PC-3 (cell line): ENCODE results near the gene TAPBPL. TPM values are rescaled to one million over a fixed set of nuclear protein-coding genes. Genes with fewer than 3 reads are reported as not detected.
A peak's percentile ranks its signal among the peaks of the same experiment; 100 is the strongest.

ENCODE experiments used
- ATAC-seq: fragments of 200-7000 bp; cut with Tn5 transposase; 2 replicates; pipeline ENCODE4 v1.9.1; 2020; ENCODE audit warnings: mild to moderate bottlenecking, moderate library complexity
- BruUV-seq: library from RNA; stranded (reverse); fragments of 400-500 nt; replicated peaks from 2 replicates; lab custom pipeline; 2021; lab: Mats Ljungman, UMichigan
- CTCF ChIA-PET: fragments of 300-600 bp; sonication (Branson Sonifier 250); formaldehyde crosslinking; loops from one replicate; lab custom pipeline; 2022; ENCODE audit warnings: antibody characterized with exemption; lab: Charles Lee
- POLR2A ChIA-PET: fragments of 300-600 bp; sonication (Branson Sonifier 250); formaldehyde crosslinking; loops from one replicate; lab custom pipeline; 2022; ENCODE audit warnings: antibody characterized with exemption; ENCODE audit not compliant: unreplicated experiment; lab: Charles Lee
- DNase-seq: peaks from one replicate; pipeline ENCODE4 v3.0.0-alpha.2; 2015
- H2AFZ ChIP-seq: fragments of 300-600 bp; sonication (generic); 2 replicates; pipeline ENCODE4 v1.6.0; 2016; ENCODE audit warnings: antibody characterized with exemption, low read length
- H3F3A ChIP-seq: fragments of 300-600 bp; sonication (generic); one replicate; pipeline ENCODE4 v1.6.0; 2017; ENCODE audit warnings: antibody characterized with exemption, low read length, control low read depth, mild to moderate bottlenecking; ENCODE audit not compliant: unreplicated experiment
- H3K27ac ChIP-seq: fragments of 300-600 bp; sonication (generic); 2 replicates; pipeline ENCODE4 v1.5.1; 2016; ENCODE audit warnings: mild to moderate bottlenecking, low read length
- H3K27me3 ChIP-seq: fragments of 300-600 bp; sonication (generic); 2 replicates; pipeline ENCODE4 v1.6.1; 2016; ENCODE audit warnings: low read length, mixed read lengths
- H3K36me3 ChIP-seq: fragments of 300-600 bp; sonication (generic); 2 replicates; pipeline ENCODE4 v1.6.1; 2016; ENCODE audit warnings: low read depth, mixed run types, low read length, mixed read lengths
- H3K4me1 ChIP-seq: fragments of 300-600 bp; sonication (generic); 2 replicates; pipeline ENCODE4 v1.5.1; 2016; ENCODE audit warnings: low read length; ENCODE audit not compliant: insufficient read depth
- H3K4me2 ChIP-seq: fragments of 300-600 bp; sonication (generic); 2 replicates; pipeline ENCODE4 v1.6.0; 2016; ENCODE audit warnings: low read length
- H3K4me3 ChIP-seq: fragments of 300-600 bp; sonication (generic); 2 replicates; pipeline ENCODE4 v1.5.1; 2016; ENCODE audit warnings: mild to moderate bottlenecking, low read length, mixed read lengths
- H3K79me2 ChIP-seq: fragments of 300-600 bp; sonication (generic); 2 replicates; pipeline ENCODE4 v1.6.1; 2017; ENCODE audit warnings: low read length, mixed read lengths
- H3K9ac ChIP-seq: fragments of 300-600 bp; sonication (generic); 2 replicates; pipeline ENCODE4 v1.6.0; 2016; ENCODE audit warnings: mild to moderate bottlenecking, low read length
- H3K9me2 ChIP-seq: fragments of 300-600 bp; sonication (generic); replicated peaks from 2 replicates; pipeline ENCODE4 v1.6.1; 2016; ENCODE audit warnings: mixed run types, low read length, mixed read lengths
- H3K9me3 ChIP-seq: fragments of 300-600 bp; sonication (generic); 2 replicates; pipeline ENCODE4 v1.6.1; 2016; ENCODE audit warnings: low read length, mixed read lengths
- H4K20me1 ChIP-seq: fragments of 300-600 bp; sonication (generic); 2 replicates; pipeline ENCODE4 v1.6.1; 2016; ENCODE audit warnings: low read length, mixed read lengths
- CTCF ChIP-seq: fragments of 300-600 bp; sonication (generic); conservative IDR thresholded peaks from 2 replicates; pipeline ENCODE4 v1.5.1; 2017; ENCODE audit warnings: antibody characterized with exemption, low read depth, mild to moderate bottlenecking, low read length
- EZH2 ChIP-seq: fragments of 300-600 bp; sonication (generic); IDR thresholded peaks from one replicate; pipeline ENCODE4 v1.6.1; 2017; ENCODE audit warnings: antibody characterized with exemption, mild to moderate bottlenecking, low read length; ENCODE audit not compliant: unreplicated experiment
- EZH2phosphoT487 ChIP-seq: fragments of 300-600 bp; sonication (generic); IDR thresholded peaks from 2 replicates; pipeline ENCODE4 v1.6.1; 2018; ENCODE audit warnings: mild to moderate bottlenecking, antibody characterized with exemption, low read length, borderline replicate concordance
- intact Hi-C: fragments of 100-400 bp; cut with micrococcal nuclease; formaldehyde crosslinking; loops from 2 replicates; pipeline ENCODE4 v1.9.0; 2023
- total RNA-seq: library from RNA; depleted of rRNA; stranded (reverse); fragments of >200 nt; gene quantifications from 2 replicates; pipeline ENCODE4 v1.2.3, GENCODE V29; 2014

The TAPBPL gene
- total RNA-seq, 1 experiment from 2014 or later = 0.47 TPM

- no peaks in the 10 kb centered on the region for H3K27me3 ChIP-seq
- ChIA-PET POLR2A (no interaction called here), CTCF (interaction anchor here (1.0 kb wide), 1 partner anchor 41 kb away, joined by 4 read pairs; no protein-coding TSS in a partner anchor)
- ATAC-seq (no peak), DNase-seq (no peak)
- H3F3A ChIP-seq = no peaks in the 10 kb centered on the region
- no peaks in the 10 kb centered on the region for H3K9me2 ChIP-seq
- no TSS peak for BruUV-seq
- H3K79me2 ChIP-seq = no peaks in the 10 kb centered on the region
- no peak overlapping the region for H3K27ac ChIP-seq
- 0 out of 2 replicates have a peak overlapping the region, but pooled peaks have one; percentile 6 for H2AFZ ChIP-seq
- H3K4me2 ChIP-seq = no peak overlapping the region
- no peak overlapping the region for H3K4me3 ChIP-seq
- H4K20me1 ChIP-seq = no peaks in the 10 kb centered on the region
- no peaks in the 10 kb centered on the region for H3K36me3 ChIP-seq
- no peaks in the 10 kb centered on the region for H3K9me3 ChIP-seq
- intact Hi-C loops = loop anchor here (5.0 kb wide), 2 partner anchors 108 to 133 kb away; partner anchors contain the start of genes GAPDH and IFFO1
- TF ChIP-seq EZH2 = no peak
- TF ChIP-seq CTCF = no peak
- TF ChIP-seq EZH2phosphoT487 = no peak
- H3K9ac ChIP-seq = no peak overlapping the region
- peaks cover 9% of the 10 kb centered on the region for H3K4me1 ChIP-seq
Measured at GRCh38 chr12:6424008-6424347, 27.9 kb upstream of the TAPBPL start.

GRCh38 chr12:6424866-6425265, 27.0 kb upstream of the TAPBPL start:
- POLR2A ChIA-PET = no interaction called here
- H3K27me3 ChIP-seq = no peaks in the 10 kb centered on the region
- no peak overlapping the region for H3K4me3 ChIP-seq
- H3K9me2 ChIP-seq = no peaks in the 10 kb centered on the region
- no peak overlapping the region for H3K9ac ChIP-seq
- H3K9me3 ChIP-seq = no peaks in the 10 kb centered on the region
- no peak for ATAC-seq
- no peak for TF ChIP-seq EZH2phosphoT487
- TF ChIP-seq EZH2 = no peak
- TF ChIP-seq CTCF = no peak
- CTCF ChIA-PET = interaction anchor here (0.6 kb wide), 1 partner anchor 63 kb away, joined by 4 read pairs; no protein-coding TSS in a partner anchor
- H3K27ac ChIP-seq = no peak overlapping the region
- no peak overlapping the region for H2AFZ ChIP-seq
- no peak overlapping the region for H3K4me2 ChIP-seq
- H3K79me2 ChIP-seq = no peaks in the 10 kb centered on the region
- no peaks in the 10 kb centered on the region for H3K36me3 ChIP-seq
- no peak for DNase-seq
- H4K20me1 ChIP-seq = no peaks in the 10 kb centered on the region
- no peaks in the 10 kb centered on the region for H3F3A ChIP-seq
- H3K4me1 ChIP-seq = peaks cover 12% of the 10 kb centered on the region
- no TSS peak for BruUV-seq
- intact Hi-C loops = loop anchor here (5.0 kb wide), 2 partner anchors 107 to 132 kb away; partner anchors contain the start of genes GAPDH and IFFO1

GRCh38 chr12:6425590-6426531, 26.0 kb upstream of the TAPBPL start:
- H3K27me3 ChIP-seq = no peaks in the 10 kb centered on the region
- H3K79me2 ChIP-seq = no peaks in the 10 kb centered on the region
- DNase-seq (no peak), ATAC-seq (no peak)
- H3K9me3 ChIP-seq = no peaks in the 10 kb centered on the region
- no peak overlapping the region for H3K9ac ChIP-seq
- no peak overlapping the region for H2AFZ ChIP-seq
- H3K4me2 ChIP-seq = no peak overlapping the region
- intact Hi-C loops = no loop called here
- TF ChIP-seq EZH2phosphoT487 = no peak
- TF ChIP-seq CTCF = no peak
- no peak for TF ChIP-seq EZH2
- H4K20me1 ChIP-seq = no peaks in the 10 kb centered on the region
- POLR2A ChIA-PET = no interaction called here
- H3F3A ChIP-seq = peaks cover 1% of the 10 kb centered on the region
- BruUV-seq = no TSS peak
- CTCF ChIA-PET = no interaction called here
- H3K4me3 ChIP-seq = no peak overlapping the region
- H3K27ac ChIP-seq = no peak overlapping the region
- no peaks in the 10 kb centered on the region for H3K9me2 ChIP-seq
- peaks cover 11% of the 10 kb centered on the region for H3K4me1 ChIP-seq
- no peaks in the 10 kb centered on the region for H3K36me3 ChIP-seq
